ENCODE data around the gene SPHK2. TPM values are rescaled to one million over a fixed set of nuclear protein-coding genes. Genes with fewer than 3 reads are reported as not detected.
"Not testable (repeated sequence)": the region's sequence is repeated elsewhere in the genome, so short reads cannot be mapped to it uniquely, and the experiment has no call there.

The SPHK2 gene
- total and polyA plus RNA-seq, 5 donors, result 7.3 to 12.7 (median 11.2) TPM

GRCh38 chr19:48650974-48651682 lies 31.8 kb downstream of the SPHK2 start:
- Histone ChIP-seq H3K4me3 (ENCODE audit: low read length) (no peak overlapping the region), H3K27me3 (ENCODE audit: control insufficient read depth, insufficient read depth) (no peaks in the 10 kb centered on the region), H3K9me3 (ENCODE audit: control insufficient read depth, low read length) (no peaks in the 10 kb centered on the region), H3K27ac (ENCODE audit: low read length) (no peak overlapping the region), H3K4me1 (ENCODE audit: control insufficient read depth, insufficient read depth, low read length) (no peaks in the 10 kb centered on the region)
- intact Hi-C loops (cut with DNase I), result no loop called here
- 90% methylated on average over 12 of the region's 12 CpGs for WGBS
- no peak for ATAC-seq
- DNase-seq, result no peak

GRCh38 chr19:48651683-48652048 lies 32.4 kb downstream of the SPHK2 start:
- Histone ChIP-seq H3K27me3 (ENCODE audit: control insufficient read depth, insufficient read depth) (no peaks in the 10 kb centered on the region), H3K4me3 (ENCODE audit: low read length) (no peak overlapping the region), H3K27ac (ENCODE audit: low read length) (no peak overlapping the region), H3K4me1 (ENCODE audit: control insufficient read depth, insufficient read depth, low read length) (no peaks in the 10 kb centered on the region), H3K9me3 (ENCODE audit: control insufficient read depth, low read length) (no peaks in the 10 kb centered on the region)
- intact Hi-C loops (cut with DNase I), result no loop called here
- DNase-seq, result no peak
- 92% methylated on average over 5 of the region's 5 CpGs for WGBS
- peak in 1 of 2 donors; percentile 24 for ATAC-seq

GRCh38 chr19:48654299-48655059 lies 35.2 kb downstream of the SPHK2 start:
- Histone ChIP-seq H3K27me3 (ENCODE audit: control insufficient read depth, insufficient read depth) (no peaks in the 10 kb centered on the region), H3K9me3 (ENCODE audit: control insufficient read depth, low read length) (no peaks in the 10 kb centered on the region), H3K4me1 (ENCODE audit: control insufficient read depth, insufficient read depth, low read length) (no peaks in the 10 kb centered on the region), H3K4me3 (ENCODE audit: low read length) (no peak overlapping the region), H3K27ac (ENCODE audit: low read length) (no peak overlapping the region)
- WGBS, result 41% methylated on average over 11 of the region's 11 CpGs
- intact Hi-C loops (cut with DNase I), result no loop called here
- DNase-seq (no peak), ATAC-seq (no peak)

GRCh38 chr19:48656840-48657474 lies 37.7 kb downstream of the SPHK2 start:
- no peak for DNase-seq
- no peaks in the 10 kb centered on the region for H3K27me3 ChIP-seq (ENCODE audit: control insufficient read depth, insufficient read depth)
- no peak overlapping the region for H3K27ac ChIP-seq (ENCODE audit: low read length)
- no peak overlapping the region for H3K4me3 ChIP-seq (ENCODE audit: low read length)
- WGBS, result 47% methylated on average over 16 of the region's 16 CpGs
- H3K9me3 ChIP-seq (ENCODE audit: control insufficient read depth, low read length), result no peaks in the 10 kb centered on the region
- ATAC-seq, result no peak
- peaks cover 2% of the 10 kb centered on the region for H3K4me1 ChIP-seq (ENCODE audit: control insufficient read depth, insufficient read depth, low read length)
- intact Hi-C loops (cut with DNase I), result no loop called here

GRCh38 chr19:48657828-48658227 lies 38.5 kb downstream of the SPHK2 start:
- H3K9me3 ChIP-seq (ENCODE audit: control insufficient read depth, low read length); H3K27ac ChIP-seq (ENCODE audit: low read length); H3K27me3 ChIP-seq (ENCODE audit: control insufficient read depth, insufficient read depth); H3K4me3 ChIP-seq (ENCODE audit: low read length); ATAC-seq; intact Hi-C loops (cut with DNase I); H3K4me1 ChIP-seq (ENCODE audit: control insufficient read depth, insufficient read depth, low read length); DNase-seq: not testable (repeated sequence)
- WGBS, result 96% methylated on average over 5 of the region's 5 CpGs

GRCh38 chr19:48658483-48658882 lies 39.2 kb downstream of the SPHK2 start:
- 93% methylated on average over 6 of the region's 6 CpGs for WGBS
- ATAC-seq, result no peak
- no peaks in the 10 kb centered on the region for H3K9me3 ChIP-seq (ENCODE audit: control insufficient read depth, low read length)
- H3K4me1 ChIP-seq (ENCODE audit: control insufficient read depth, insufficient read depth, low read length), result peaks cover 2% of the 10 kb centered on the region
- intact Hi-C loops (cut with DNase I), result no loop called here
- peak in 1 of 3 donors; percentile 6 for DNase-seq
- H3K27me3 ChIP-seq (ENCODE audit: control insufficient read depth, insufficient read depth), result no peaks in the 10 kb centered on the region
- H3K27ac ChIP-seq (ENCODE audit: low read length), result no peak overlapping the region
- no peak overlapping the region for H3K4me3 ChIP-seq (ENCODE audit: low read length)

- ATAC-seq (no peak), DNase-seq (peak in 1 of 3 donors; percentile 11)
- Histone ChIP-seq H3K4me3 (ENCODE audit: low read length) (no peak overlapping the region), H3K9me3 (ENCODE audit: control insufficient read depth, low read length) (no peaks in the 10 kb centered on the region), H3K27me3 (ENCODE audit: control insufficient read depth, insufficient read depth) (no peaks in the 10 kb centered on the region), H3K27ac (ENCODE audit: low read length) (no peak overlapping the region), H3K4me1 (ENCODE audit: control insufficient read depth, insufficient read depth, low read length) (peaks cover 2% of the 10 kb centered on the region)
- intact Hi-C loops (cut with DNase I), result no loop called here
- WGBS, result 83% methylated on average over 5 of the region's 5 CpGs
Observed at GRCh38 chr19:48659768-48660167, 40.5 kb downstream of the SPHK2 start.

GRCh38 chr19:48660852-48661710 lies 41.8 kb downstream of the SPHK2 start:
- peak; percentile 92 to 95 (median 95) for DNase-seq
- ATAC-seq, result peak; percentile 92 to 97
- intact Hi-C loops (cut with DNase I), result no loop called here
- WGBS, result 56% methylated on average over 35 of the region's 35 CpGs
- Histone ChIP-seq H3K27me3 (ENCODE audit: control insufficient read depth, insufficient read depth) (no peaks in the 10 kb centered on the region), H3K27ac (ENCODE audit: low read length) (no peak overlapping the region), H3K9me3 (ENCODE audit: control insufficient read depth, low read length) (no peaks in the 10 kb centered on the region), H3K4me1 (ENCODE audit: control insufficient read depth, insufficient read depth, low read length) (peaks cover 2% of the 10 kb centered on the region), H3K4me3 (ENCODE audit: low read length) (no peak overlapping the region)

GRCh38 chr19:48661711-48662090 lies 42.4 kb downstream of the SPHK2 start:
- intact Hi-C loops (cut with DNase I), result no loop called here
- Histone ChIP-seq H3K27ac (ENCODE audit: low read length) (no peak overlapping the region), H3K27me3 (ENCODE audit: control insufficient read depth, insufficient read depth) (no peaks in the 10 kb centered on the region), H3K4me1 (ENCODE audit: control insufficient read depth, insufficient read depth, low read length) (peaks cover 2% of the 10 kb centered on the region), H3K9me3 (ENCODE audit: control insufficient read depth, low read length) (no peaks in the 10 kb centered on the region), H3K4me3 (ENCODE audit: low read length) (no peak overlapping the region)
- ATAC-seq (peak in 1 of 2 donors; percentile 2), DNase-seq (peak in 2 of 3 donors; percentile 50 to 61)
- WGBS, result 89% methylated on average over 50 of the region's 50 CpGs

- DNase-seq (no peak), ATAC-seq (no peak)
- Histone ChIP-seq H3K4me1 (ENCODE audit: control insufficient read depth, insufficient read depth, low read length) (peaks cover 2% of the 10 kb centered on the region), H3K4me3 (ENCODE audit: low read length) (no peak overlapping the region), H3K9me3 (ENCODE audit: control insufficient read depth, low read length) (no peaks in the 10 kb centered on the region), H3K27me3 (ENCODE audit: control insufficient read depth, insufficient read depth) (no peaks in the 10 kb centered on the region), H3K27ac (ENCODE audit: low read length) (no peak overlapping the region)
- intact Hi-C loops (cut with DNase I), result no loop called here
- WGBS, result 96% methylated on average over 4 of the region's 4 CpGs
Observed at GRCh38 chr19:48663667-48664066, 44.4 kb downstream of the SPHK2 start.
